ENCODE data around the gene DDX50.
"Not testable (repeated sequence)": the region's sequence is repeated elsewhere in the genome, so short reads cannot be mapped to it uniquely, and the experiment has no call there.

DDX50 gene

DNA sequence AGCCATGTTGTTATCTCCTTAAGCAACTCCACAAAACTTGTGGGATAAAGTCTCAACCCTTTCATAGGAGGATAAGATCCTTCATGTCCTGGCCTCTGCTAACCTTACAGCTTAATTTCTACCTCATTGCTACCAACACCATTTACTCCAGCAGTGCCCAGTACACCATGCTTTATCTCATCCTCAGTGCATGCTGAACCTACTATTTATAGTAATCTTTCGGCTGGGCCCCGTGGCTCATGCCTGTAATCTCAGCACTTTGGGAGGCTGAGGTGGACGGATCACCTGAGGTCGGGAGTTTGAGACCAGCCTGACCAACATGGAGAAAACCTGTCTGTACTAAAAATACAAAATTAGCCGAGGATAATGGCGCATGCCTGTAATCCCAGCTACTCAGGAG lies 78.6 kb downstream of the DDX50 start:
- no CpG with 5 or more reads among the region's 6 CpGs for WGBS (ENCODE audit: extremely low coverage, insufficient coverage, insufficient read length)
- not testable (repeated sequence) for H2BK12ac ChIP-seq (ENCODE audit: low read length); H3K9ac ChIP-seq (ENCODE audit: low read length); H4K91ac ChIP-seq (ENCODE audit: low read depth, low read length); H3K4me1 ChIP-seq (ENCODE audit: control insufficient read depth in 1 of 2, insufficient read depth in 2 of 2, low read length in 2 of 2); H2AFZ ChIP-seq (ENCODE audit: insufficient read depth, low read length, poor library complexity); H3K4me2 ChIP-seq (ENCODE audit: low read length); H4K8ac ChIP-seq (ENCODE audit: low read depth, low read length); H3K14ac ChIP-seq (ENCODE audit: low read length); H3K9me3 ChIP-seq (ENCODE audit: insufficient read depth, low read depth, low read length); H3K23ac ChIP-seq (ENCODE audit: low read length); H3K79me2 ChIP-seq (ENCODE audit: control insufficient read depth, insufficient read depth, low read length, poor library complexity); H3K4me3 ChIP-seq (ENCODE audit: low read depth, low read length); DNase-seq; H3K27me3 ChIP-seq (ENCODE audit: insufficient read depth, low read length); H3K79me1 ChIP-seq (ENCODE audit: low read length); H2BK5ac ChIP-seq (ENCODE audit: low read depth, low read length, poor library complexity); H2BK120ac ChIP-seq (ENCODE audit: insufficient read depth, low read length, poor library complexity); H2AK5ac ChIP-seq (ENCODE audit: low read length); H4K12ac ChIP-seq (ENCODE audit: low read depth, low read length); H3K4ac ChIP-seq (ENCODE audit: low read depth, low read length); H3K18ac ChIP-seq (ENCODE audit: low read length); H3K27ac ChIP-seq (ENCODE audit: low read depth, low read length)
- peaks cover 34 to 42% of the 10 kb centered on the region in 2 experiments for H3K36me3 ChIP-seq (ENCODE audit: control insufficient read depth in 1 of 2, insufficient read depth in 2 of 2, low read length in 2 of 2)

DNA sequence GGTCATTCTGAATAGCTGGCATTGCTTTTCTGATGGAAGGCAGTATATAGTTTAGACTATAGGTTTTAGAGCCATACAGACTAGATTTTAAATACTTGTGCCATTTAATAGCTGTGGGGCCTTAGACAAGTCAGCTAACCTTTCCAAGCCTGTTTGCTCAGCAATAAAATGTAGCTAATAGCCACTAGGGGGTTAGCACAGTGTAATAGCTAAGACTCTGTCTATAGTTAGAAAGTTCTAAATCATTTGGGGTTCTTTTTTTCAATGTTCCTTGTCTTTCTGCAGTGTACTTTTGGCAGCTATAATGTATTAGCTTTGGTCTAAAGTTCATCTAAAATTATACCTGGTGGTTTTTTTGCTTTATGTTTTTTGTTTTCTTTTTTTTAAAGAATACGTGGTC lies 80.0 kb downstream of the DDX50 start:
- peaks cover 27 to 32% of the 10 kb centered on the region in 2 experiments for H3K36me3 ChIP-seq (ENCODE audit: control insufficient read depth in 1 of 2, insufficient read depth in 2 of 2, low read length in 2 of 2)
- H2BK120ac ChIP-seq (ENCODE audit: insufficient read depth, low read length, poor library complexity): no peak overlapping the region
- no peak overlapping the region for H3K23ac ChIP-seq (ENCODE audit: low read length)
- no peaks in the 10 kb centered on the region for H3K79me2 ChIP-seq (ENCODE audit: control insufficient read depth, insufficient read depth, low read length, poor library complexity)
- H3K4ac ChIP-seq (ENCODE audit: low read depth, low read length): no peak overlapping the region
- no peaks in the 10 kb centered on the region for H3K27me3 ChIP-seq (ENCODE audit: insufficient read depth, low read length)
- no peak overlapping the region for H2BK12ac ChIP-seq (ENCODE audit: low read length)
- no peak overlapping the region for H2BK5ac ChIP-seq (ENCODE audit: low read depth, low read length, poor library complexity)
- no peak overlapping the region for H3K14ac ChIP-seq (ENCODE audit: low read length)
- H3K4me1 ChIP-seq (ENCODE audit: control insufficient read depth in 1 of 2, insufficient read depth in 2 of 2, low read length in 2 of 2): no peaks in the 10 kb centered on the region
- DNase-seq: peak in 1 of 2 donors; percentile 16
- no peak overlapping the region for H4K91ac ChIP-seq (ENCODE audit: low read depth, low read length)
- H3K79me1 ChIP-seq (ENCODE audit: low read length): no peaks in the 10 kb centered on the region
- no peak overlapping the region for H4K12ac ChIP-seq (ENCODE audit: low read depth, low read length)
- no peak overlapping the region for H2AK5ac ChIP-seq (ENCODE audit: low read length)
- H3K27ac ChIP-seq (ENCODE audit: low read depth, low read length): no peak overlapping the region
- H2AFZ ChIP-seq (ENCODE audit: insufficient read depth, low read length, poor library complexity): no peak overlapping the region
- no peaks in the 10 kb centered on the region for H3K9me3 ChIP-seq (ENCODE audit: insufficient read depth, low read depth, low read length)
- no CpG with 5 or more reads among the region's 1 CpG for WGBS (ENCODE audit: extremely low coverage, insufficient coverage, insufficient read length)
- no peak overlapping the region for H4K8ac ChIP-seq (ENCODE audit: low read depth, low read length)
- H3K18ac ChIP-seq (ENCODE audit: low read length): no peak overlapping the region
- no peak overlapping the region for H3K9ac ChIP-seq (ENCODE audit: low read length)
- no peak overlapping the region for H3K4me2 ChIP-seq (ENCODE audit: low read length)
- no peak overlapping the region for H3K4me3 ChIP-seq (ENCODE audit: low read depth, low read length)

DNA sequence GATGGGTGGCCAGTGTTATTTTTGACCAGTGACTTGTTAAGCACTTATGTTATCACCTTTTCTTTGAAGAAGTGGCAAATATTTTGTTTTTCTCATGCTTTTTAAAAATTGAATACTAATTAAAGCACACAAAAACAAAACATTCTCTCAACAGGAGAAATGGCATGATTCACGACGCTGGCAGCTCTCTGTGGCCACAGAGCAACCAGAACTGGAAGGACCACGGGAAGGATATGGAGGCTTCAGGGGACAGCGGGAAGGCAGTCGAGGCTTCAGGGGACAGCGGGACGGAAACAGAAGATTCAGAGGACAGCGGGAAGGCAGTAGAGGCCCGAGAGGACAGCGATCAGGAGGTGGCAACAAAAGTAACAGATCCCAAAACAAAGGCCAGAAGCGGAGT lies 81.3 kb downstream of the DDX50 start:
- WGBS (ENCODE audit: extremely low coverage, insufficient coverage, insufficient read length): no CpG with 5 or more reads among the region's 11 CpGs
- Histone ChIP-seq H3K4me3 (ENCODE audit: low read depth, low read length) (no peak overlapping the region), H2AFZ (ENCODE audit: insufficient read depth, low read length, poor library complexity) (no peak overlapping the region)

DNA sequence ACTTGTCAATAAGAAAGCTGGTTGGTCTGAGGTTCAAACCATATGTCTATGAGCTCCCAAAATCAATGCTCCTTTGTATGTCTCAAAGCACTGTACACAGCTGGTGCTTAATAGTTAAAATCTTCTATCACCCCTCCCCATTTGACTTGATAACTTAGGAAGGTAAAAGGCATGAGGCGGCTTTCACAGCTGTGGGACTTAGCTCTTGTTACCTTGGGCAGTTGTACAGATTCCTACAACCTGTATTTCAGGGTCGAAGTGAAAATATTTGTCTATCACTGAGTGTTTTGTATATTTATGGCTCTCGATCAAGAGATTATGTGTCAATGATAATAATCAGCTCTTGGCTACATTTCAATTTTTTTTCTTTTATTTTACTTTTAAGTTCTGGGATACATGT lies 86.5 kb downstream of the DDX50 start:
- DNase-seq: peak in 1 of 2 donors; percentile 34
- no CpG with 5 or more reads among the region's 3 CpGs for WGBS (ENCODE audit: extremely low coverage, insufficient coverage, insufficient read length)

More for the DNA sequence above, 81.3 kb downstream of the DDX50 start:
- H3K4me2 ChIP-seq (ENCODE audit: low read length): no peak overlapping the region
- no peak overlapping the region for H2BK12ac ChIP-seq (ENCODE audit: low read length)
- H3K36me3 ChIP-seq (ENCODE audit: control insufficient read depth in 1 of 2, insufficient read depth in 2 of 2, low read length in 2 of 2): peaks cover 19 to 25% of the 10 kb centered on the region in 2 experiments
- H4K8ac ChIP-seq (ENCODE audit: low read depth, low read length): no peak overlapping the region
- H2BK120ac ChIP-seq (ENCODE audit: insufficient read depth, low read length, poor library complexity): no peak overlapping the region
- H4K91ac ChIP-seq (ENCODE audit: low read depth, low read length): no peak overlapping the region
- no peak overlapping the region for H3K4ac ChIP-seq (ENCODE audit: low read depth, low read length)
- H3K23ac ChIP-seq (ENCODE audit: low read length): no peak overlapping the region
- no peaks in the 10 kb centered on the region for H3K9me3 ChIP-seq (ENCODE audit: insufficient read depth, low read depth, low read length)
- no peak overlapping the region for H3K27ac ChIP-seq (ENCODE audit: low read depth, low read length)
- H4K12ac ChIP-seq (ENCODE audit: low read depth, low read length): no peak overlapping the region
- H3K79me2 ChIP-seq (ENCODE audit: control insufficient read depth, insufficient read depth, low read length, poor library complexity): no peaks in the 10 kb centered on the region
- no peak overlapping the region for H3K14ac ChIP-seq (ENCODE audit: low read length)
- H2BK5ac ChIP-seq (ENCODE audit: low read depth, low read length, poor library complexity): no peak overlapping the region
- H3K79me1 ChIP-seq (ENCODE audit: low read length): no peaks in the 10 kb centered on the region
- H2AK5ac ChIP-seq (ENCODE audit: low read length): no peak overlapping the region
- H3K18ac ChIP-seq (ENCODE audit: low read length): no peak overlapping the region
- no peak overlapping the region for H3K9ac ChIP-seq (ENCODE audit: low read length)
- no peaks in the 10 kb centered on the region for H3K4me1 ChIP-seq (ENCODE audit: control insufficient read depth in 1 of 2, insufficient read depth in 2 of 2, low read length in 2 of 2)
- DNase-seq: no peak
- H3K27me3 ChIP-seq (ENCODE audit: insufficient read depth, low read length): no peaks in the 10 kb centered on the region

More for the DNA sequence above, 86.5 kb downstream of the DDX50 start:
- Histone ChIP-seq H2BK5ac (ENCODE audit: low read depth, low read length, poor library complexity) (no peak overlapping the region), H4K91ac (ENCODE audit: low read depth, low read length) (no peak overlapping the region), H3K9ac (ENCODE audit: low read length) (no peak overlapping the region), H3K18ac (ENCODE audit: low read length) (no peak overlapping the region), H2AK5ac (ENCODE audit: low read length) (no peak overlapping the region), H3K4me1 (ENCODE audit: control insufficient read depth in 1 of 2, insufficient read depth in 2 of 2, low read length in 2 of 2) (peaks cover 0 to 4% of the 10 kb centered on the region in 2 experiments), H3K9me3 (ENCODE audit: insufficient read depth, low read depth, low read length) (no peaks in the 10 kb centered on the region), H2BK12ac (ENCODE audit: low read length) (no peak overlapping the region), H3K4me3 (ENCODE audit: low read depth, low read length) (no peak overlapping the region), H3K79me2 (ENCODE audit: control insufficient read depth, insufficient read depth, low read length, poor library complexity) (peaks cover 3% of the 10 kb centered on the region), H3K14ac (ENCODE audit: low read length) (no peak overlapping the region), H4K8ac (ENCODE audit: low read depth, low read length) (no peak overlapping the region), H3K27me3 (ENCODE audit: insufficient read depth, low read length) (no peaks in the 10 kb centered on the region), H3K27ac (ENCODE audit: low read depth, low read length) (no peak overlapping the region), H2BK120ac (ENCODE audit: insufficient read depth, low read length, poor library complexity) (no peak overlapping the region), H3K79me1 (ENCODE audit: low read length) (peaks cover 3% of the 10 kb centered on the region), H2AFZ (ENCODE audit: insufficient read depth, low read length, poor library complexity) (no peak overlapping the region), H3K4me2 (ENCODE audit: low read length) (no peak overlapping the region), H3K4ac (ENCODE audit: low read depth, low read length) (no peak overlapping the region), H3K36me3 (ENCODE audit: control insufficient read depth in 1 of 2, insufficient read depth in 2 of 2, low read length in 2 of 2) (peaks cover 0 to under 1% of the 10 kb centered on the region in 2 experiments), H3K23ac (ENCODE audit: low read length) (no peak overlapping the region), H4K12ac (ENCODE audit: low read depth, low read length) (no peak overlapping the region)

Measured in trophoblast cell (in vitro differentiated cells and primary cell).